ENCODE data around the gene PROK1. TPM values are rescaled to one million over a fixed set of nuclear protein-coding genes. Genes with fewer than 3 reads are reported as not detected.
"Not testable (repeated sequence)": the region's sequence is repeated elsewhere in the genome, so short reads cannot be mapped to it uniquely, and the experiment has no call there.

Gene PROK1
- total RNA-seq, 8 experiments from 2014 or later: 0.13 to 0.57 (median 0.25) TPM; not detected in 4

GRCh38 chr1:110420874-110421793 lies 29.8 kb upstream of the PROK1 start:
- in situ Hi-C loops (cut with MboI; ENCODE audit: low pct_unique_long_range_greater_than_20kb in 2 of 9, low sequenced_read_pairs in 9 of 9, unreplicated experiment in 9 of 9): no loop called here
- 0 to 100% (median 71%) methylated on average over 1 to 2 of the region's 2 CpGs; no CpG with 5 or more reads in 3 of the 10 experiments for WGBS, 10 experiments
- Histone ChIP-seq H3K27ac (no peak overlapping the region), H3K4me3 (no peak overlapping the region), H3K4me1 (replicated peaks in 1 of 2) (peaks cover 0 to 16% of the 10 kb centered on the region in 2 donors)
- peak in 7 of 8 experiments; percentile 57 to 98 (median 69) for ATAC-seq (replicated peaks in 6 of 8)

GRCh38 chr1:110424699-110425611 lies 26.0 kb upstream of the PROK1 start:
- 0 to 81% (median 54%) methylated on average over 1 to 8 of the region's 9 CpGs; no CpG with 5 or more reads in 1 of the 10 experiments for WGBS, 10 experiments
- peak in 2 of 8 experiments; percentile 69 to 72 for ATAC-seq (replicated peaks in 6 of 8)
- H3K4me3 ChIP-seq: no peak overlapping the region
- peak overlapping the region in 1 of 2 donors; percentile 59 for H3K27ac ChIP-seq
- H3K4me1 ChIP-seq (replicated peaks in 1 of 2): peaks cover 0 to 15% of the 10 kb centered on the region in 2 donors
- in situ Hi-C loops (cut with MboI; ENCODE audit: low pct_unique_long_range_greater_than_20kb in 2 of 9, low sequenced_read_pairs in 9 of 9, unreplicated experiment in 9 of 9): no loop called here

GRCh38 chr1:110425612-110426152 lies 25.3 kb upstream of the PROK1 start:
- ATAC-seq (replicated peaks in 6 of 8): peak in 3 of 8 experiments; percentile 7 to 29 (median 23)
- peaks cover 0 to 15% of the 10 kb centered on the region in 2 donors for H3K4me1 ChIP-seq (replicated peaks in 1 of 2)
- no peak overlapping the region for H3K4me3 ChIP-seq
- H3K27ac ChIP-seq: no peak overlapping the region
- WGBS, 10 experiments: 0 to 82% (median 78%) methylated on average over 1 to 4 of the region's 9 CpGs; no CpG with 5 or more reads in 3 of the 10 experiments
- in situ Hi-C loops (cut with MboI; ENCODE audit: low pct_unique_long_range_greater_than_20kb in 2 of 9, low sequenced_read_pairs in 9 of 9, unreplicated experiment in 9 of 9): no loop called here

- no peak overlapping the region for H3K27ac ChIP-seq
- no peak for ATAC-seq (replicated peaks in 6 of 8)
- in situ Hi-C loops (cut with MboI; ENCODE audit: low pct_unique_long_range_greater_than_20kb in 2 of 9, low sequenced_read_pairs in 9 of 9, unreplicated experiment in 9 of 9): no loop called here
- WGBS, 10 experiments: 51 to 100% (median 75%) methylated on average over 1 to 4 of the region's 4 CpGs; no CpG with 5 or more reads in 4 of the 10 experiments
- peaks cover 0 to 18% of the 10 kb centered on the region in 2 donors for H3K4me1 ChIP-seq (replicated peaks in 1 of 2)
- no peak overlapping the region for H3K4me3 ChIP-seq
Observed at GRCh38 chr1:110426854-110427253, 24.1 kb upstream of the PROK1 start.

GRCh38 chr1:110428946-110429345 lies 22.0 kb upstream of the PROK1 start:
- in situ Hi-C loops (cut with MboI; ENCODE audit: low pct_unique_long_range_greater_than_20kb in 2 of 9, low sequenced_read_pairs in 9 of 9, unreplicated experiment in 9 of 9): no loop called here
- Histone ChIP-seq H3K4me1 (replicated peaks in 1 of 2) (peaks cover 5 to 19% of the 10 kb centered on the region in 2 donors), H3K4me3 (no peak overlapping the region), H3K27ac (no peak overlapping the region)
- ATAC-seq (replicated peaks in 6 of 8): peak in 3 of 8 experiments; percentile 20 to 31 (median 28)
- WGBS, 10 experiments: 0 to 92% (median 56%) methylated on average over 1 to 4 of the region's 4 CpGs

GRCh38 chr1:110430366-110430765 lies 20.6 kb upstream of the PROK1 start:
- WGBS, 10 experiments: 20 to 92% (median 64%) methylated on average over 1 to 6 of the region's 6 CpGs
- in situ Hi-C loops (cut with MboI; ENCODE audit: low pct_unique_long_range_greater_than_20kb in 2 of 9, low sequenced_read_pairs in 9 of 9, unreplicated experiment in 9 of 9): no loop called here
- Histone ChIP-seq H3K4me3 (no peak overlapping the region), H3K4me1 (replicated peaks in 1 of 2) (peaks cover 6 to 11% of the 10 kb centered on the region in 2 donors), H3K27ac (no peak overlapping the region)
- ATAC-seq (replicated peaks in 6 of 8): no peak

- no peak overlapping the region for H3K27ac ChIP-seq
- no peak for ATAC-seq (replicated peaks in 6 of 8)
- in situ Hi-C loops (cut with MboI; ENCODE audit: low pct_unique_long_range_greater_than_20kb in 2 of 9, low sequenced_read_pairs in 9 of 9, unreplicated experiment in 9 of 9): no loop called here
- H3K4me3 ChIP-seq: no peak overlapping the region
- WGBS, 10 experiments: 33 to 100% (median 88%) methylated on average over 1 to 3 of the region's 4 CpGs; no CpG with 5 or more reads in 5 of the 10 experiments
- H3K4me1 ChIP-seq (replicated peaks in 1 of 2): peaks cover 6 to 8% of the 10 kb centered on the region in 2 donors
Observed at GRCh38 chr1:110430901-110431300, 20.0 kb upstream of the PROK1 start.

GRCh38 chr1:110433213-110433612 lies 17.7 kb upstream of the PROK1 start:
- peaks cover 6 to 25% of the 10 kb centered on the region in 2 donors for H3K4me1 ChIP-seq (replicated peaks in 1 of 2)
- H3K27ac ChIP-seq: no peak overlapping the region
- whole genome bisulfite sequencing, 10 experiments: 80 to 100% (median 92%) methylated on average over 1 to 2 of the region's 2 CpGs; no CpG with 5 or more reads in 3 of the 10 experiments
- H3K4me3 ChIP-seq: no peak overlapping the region
- in situ Hi-C loops (cut with MboI; ENCODE audit: low pct_unique_long_range_greater_than_20kb in 2 of 9, low sequenced_read_pairs in 9 of 9, unreplicated experiment in 9 of 9): no loop called here
- no peak for ATAC-seq (replicated peaks in 6 of 8)

- ATAC-seq (replicated peaks in 6 of 8): peak; percentile 75 to 98 (median 90)
- H3K4me1 ChIP-seq (replicated peaks in 1 of 2): peaks cover 6 to 25% of the 10 kb centered on the region in 2 donors
- H3K27ac ChIP-seq: no peak overlapping the region
- WGBS, 10 experiments: 20 to 64% (median 38%) methylated on average over 2 to 3 of the region's 3 CpGs; no CpG with 5 or more reads in 7 of the 10 experiments
- in situ Hi-C loops (cut with MboI; ENCODE audit: low pct_unique_long_range_greater_than_20kb in 2 of 9, low sequenced_read_pairs in 9 of 9, unreplicated experiment in 9 of 9): no loop called here
- H3K4me3 ChIP-seq: no peak overlapping the region
Observed at GRCh38 chr1:110433803-110434202, 17.1 kb upstream of the PROK1 start.

- Histone ChIP-seq H3K4me3 (no peak overlapping the region), H3K27ac (no peak overlapping the region), H3K4me1 (replicated peaks in 1 of 2) (peaks cover 6 to 25% of the 10 kb centered on the region in 2 donors)
- no peak for ATAC-seq (replicated peaks in 6 of 8)
- in situ Hi-C loops (cut with MboI; ENCODE audit: low pct_unique_long_range_greater_than_20kb in 2 of 9, low sequenced_read_pairs in 9 of 9, unreplicated experiment in 9 of 9): no loop called here
- WGBS, 10 experiments: 20 to 100% (median 83%) methylated on average over 1 to 3 of the region's 3 CpGs; no CpG with 5 or more reads in 2 of the 10 experiments
Observed at GRCh38 chr1:110434946-110435345, 16.0 kb upstream of the PROK1 start.

GRCh38 chr1:110436635-110437034 lies 14.3 kb upstream of the PROK1 start:
- peak in 6 of 8 experiments; percentile 43 to 88 (median 58) for ATAC-seq (replicated peaks in 6 of 8)
- Histone ChIP-seq H3K4me1 (replicated peaks in 1 of 2) (peaks cover 6 to 24% of the 10 kb centered on the region in 2 donors), H3K27ac (peak overlapping the region in 1 of 2 donors; percentile 45), H3K4me3 (no peak overlapping the region)
- 26 to 80% (median 48%) methylated on average over 1 to 6 of the region's 7 CpGs; no CpG with 5 or more reads in 2 of the 10 experiments for WGBS, 10 experiments
- in situ Hi-C loops (cut with MboI; ENCODE audit: low pct_unique_long_range_greater_than_20kb in 2 of 9, low sequenced_read_pairs in 9 of 9, unreplicated experiment in 9 of 9): no loop called here

- ATAC-seq (replicated peaks in 6 of 8): not testable (repeated sequence)
Observed at GRCh38 chr1:110437645-110438299, 13.2 kb upstream of the PROK1 start.

More at GRCh38 chr1:110437645-110438299, 13.2 kb upstream of the PROK1 start:
- H3K4me3 ChIP-seq; in situ Hi-C loops (cut with MboI; ENCODE audit: low pct_unique_long_range_greater_than_20kb in 2 of 9, low sequenced_read_pairs in 9 of 9, unreplicated experiment in 9 of 9): not testable (repeated sequence)
- Histone ChIP-seq H3K27ac (peak overlapping the region in 1 of 2 donors; percentile 45), H3K4me1 (replicated peaks in 1 of 2) (peaks cover 6 to 21% of the 10 kb centered on the region in 2 donors)
- WGBS, 10 experiments: 0 to 100% (median 53%) methylated on average over 1 to 9 of the region's 9 CpGs; no CpG with 5 or more reads in 3 of the 10 experiments

All from motor neuron (in vitro differentiated cells).